NCI-H1436 (cell line): ENCODE results near the gene CHAF1A.

Experiments
- DNase-seq: peaks from one replicate; lab custom pipeline; 2025; lab: John Stamatoyannopoulos, UW

The CHAF1A gene

GRCh38 chr19:4402171-4403004, at the start of gene CHAF1A:
Gene CHAF1A (plus strand): TSS chr19:4402640. CDS start chr19:4402763, 123 bp downstream.
- peak; percentile 100 for DNase-seq

- DNase-seq, result peak; percentile 41
These were observed 49.7 kb upstream of the CHAF1A start for GRCh38 chr19:4352701-4353121.

- no peak for DNase-seq
These were observed 48.2 kb upstream of the CHAF1A start for GRCh38 chr19:4354282-4354681.

GRCh38 chr19:4354897-4355296, 47.5 kb upstream of the CHAF1A start:
- DNase-seq, result no peak

- DNase-seq, result no peak
These were observed 45.2 kb upstream of the CHAF1A start for GRCh38 chr19:4357095-4357797.

- DNase-seq, result no peak
These were observed 44.5 kb upstream of the CHAF1A start for GRCh38 chr19:4357921-4358326.

GRCh38 chr19:4358709-4359626, 43.5 kb upstream of the CHAF1A start:
- no peak for DNase-seq

GRCh38 chr19:4359627-4360000, 42.8 kb upstream of the CHAF1A start:
- no peak for DNase-seq

- DNase-seq, result no peak
These were observed 42.3 kb upstream of the CHAF1A start for GRCh38 chr19:4360081-4360569.

- DNase-seq, result no peak
These were observed 41.7 kb upstream of the CHAF1A start for GRCh38 chr19:4360641-4361151.

- no peak for DNase-seq
These were observed 41.0 kb upstream of the CHAF1A start for GRCh38 chr19:4361152-4362046.

- DNase-seq, result no peak
These were observed 40.2 kb upstream of the CHAF1A start for GRCh38 chr19:4362101-4362828.

- no peak for DNase-seq
These were observed 39.5 kb upstream of the CHAF1A start for GRCh38 chr19:4362831-4363545.

GRCh38 chr19:4363571-4364304, 38.7 kb upstream of the CHAF1A start:
- DNase-seq, result no peak

- no peak for DNase-seq
These were observed 37.1 kb upstream of the CHAF1A start for GRCh38 chr19:4365341-4365740.

GRCh38 chr19:4365791-4366665, 36.4 kb upstream of the CHAF1A start:
- no peak for DNase-seq

- no peak for DNase-seq
These were observed 35.6 kb upstream of the CHAF1A start for GRCh38 chr19:4366666-4367335.
